Measurements from ENCODE around the gene TJP3.

TJP3 gene

GRCh38 chr19:3771000-3771905 lies 63.1 kb downstream of the TJP3 start:
- DNase-seq: no peak

- DNase-seq: no peak
Measured at GRCh38 chr19:3771906-3772455, 63.8 kb downstream of the TJP3 start, which contains the start of gene RAX2. TSS of gene RAX2 (minus strand) at chr19:3772228. CDS start at chr19:3771742, 486 bp downstream.

DNA sequence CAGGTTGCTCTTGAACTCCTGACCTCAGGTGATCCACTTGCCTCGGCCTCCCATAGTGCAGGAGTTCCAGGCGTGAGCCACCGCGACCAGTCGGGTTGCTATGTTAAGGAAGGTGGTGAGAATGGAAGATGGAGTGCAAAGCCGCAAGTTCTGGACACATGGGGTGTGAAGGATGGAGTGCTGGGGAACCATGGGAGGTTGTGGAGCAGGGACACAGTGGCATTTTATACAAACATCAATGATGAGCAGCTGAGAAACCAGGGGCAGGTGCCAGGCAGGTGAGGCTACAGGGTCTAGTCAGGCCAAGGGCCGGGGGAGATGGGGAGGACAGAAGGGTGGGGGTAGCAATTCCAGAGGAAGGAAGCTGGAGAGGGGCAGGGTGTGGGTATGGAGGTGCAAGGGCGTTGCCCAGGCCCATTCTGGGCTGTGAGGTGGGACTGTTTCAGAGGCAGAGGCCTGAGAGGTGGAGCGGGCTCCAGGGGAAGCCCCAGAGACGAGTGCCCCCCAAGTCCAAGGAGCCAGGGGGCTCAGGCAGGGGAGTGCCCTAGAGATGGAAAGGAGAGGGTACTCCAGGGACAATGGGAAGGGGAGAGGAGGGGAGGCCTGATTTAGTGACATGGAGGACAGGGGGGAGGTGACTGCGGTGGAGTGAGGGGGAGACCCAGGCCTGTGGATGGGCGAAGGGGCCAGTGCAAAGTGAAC lies 65.8 kb downstream of the TJP3 start:
- no peak for DNase-seq

DNA sequence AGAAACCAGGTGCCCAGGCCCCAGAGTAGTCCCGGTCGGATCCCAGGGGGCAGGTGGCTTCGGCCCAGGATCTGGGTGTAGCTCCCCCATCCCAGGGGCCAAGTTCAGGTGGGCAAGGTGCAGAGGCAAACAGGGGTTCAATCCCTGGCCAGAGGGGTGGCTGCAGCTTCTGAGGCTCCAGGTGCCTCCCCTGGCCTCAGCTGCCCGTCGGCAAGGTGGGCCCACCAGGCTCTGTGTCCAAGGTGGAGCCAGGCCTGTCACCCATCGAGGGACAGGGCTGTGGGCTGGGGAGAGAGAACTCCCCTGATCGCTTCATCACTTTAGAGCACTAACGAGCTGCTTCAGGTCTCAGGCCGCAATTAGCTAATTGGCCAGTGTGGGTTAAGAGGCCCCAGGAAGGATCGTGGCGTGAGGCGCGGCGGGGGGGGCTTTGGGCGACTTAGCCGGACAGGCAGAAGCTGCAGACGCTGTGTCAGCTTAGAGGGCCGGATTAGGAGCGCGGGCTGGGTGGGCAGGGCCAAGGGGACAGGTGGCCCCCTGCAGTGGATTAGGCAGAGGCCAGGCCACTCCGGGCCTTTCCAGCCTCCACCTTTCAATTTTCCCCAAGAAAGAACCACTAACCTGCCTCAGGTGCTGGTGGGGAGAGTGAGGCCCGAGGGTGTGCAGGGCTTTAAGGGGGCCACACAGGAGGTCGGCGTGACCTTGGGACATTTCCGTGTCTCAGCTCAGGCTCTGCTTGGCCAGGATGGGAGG lies 66.6 kb downstream of the TJP3 start:
- no peak for DNase-seq

GRCh38 chr19:3775374-3775711 lies 67.2 kb downstream of the TJP3 start:
- DNase-seq: no peak

- no peak for DNase-seq
Measured at GRCh38 chr19:3775831-3776230, 67.6 kb downstream of the TJP3 start.

- no peak for DNase-seq
Measured at GRCh38 chr19:3776479-3777040, 68.4 kb downstream of the TJP3 start.

- DNase-seq: no peak
Measured at GRCh38 chr19:3778104-3778867, 70.1 kb downstream of the TJP3 start.

- no peak for DNase-seq
Measured at GRCh38 chr19:3778899-3779723, 70.9 kb downstream of the TJP3 start.

- DNase-seq: no peak
Measured at GRCh38 chr19:3780786-3781304, 72.7 kb downstream of the TJP3 start.

GRCh38 chr19:3781603-3782002 lies 73.4 kb downstream of the TJP3 start:
- DNase-seq: no peak

- no peak for DNase-seq
Measured at GRCh38 chr19:3782330-3782729, 74.1 kb downstream of the TJP3 start.

DNA sequence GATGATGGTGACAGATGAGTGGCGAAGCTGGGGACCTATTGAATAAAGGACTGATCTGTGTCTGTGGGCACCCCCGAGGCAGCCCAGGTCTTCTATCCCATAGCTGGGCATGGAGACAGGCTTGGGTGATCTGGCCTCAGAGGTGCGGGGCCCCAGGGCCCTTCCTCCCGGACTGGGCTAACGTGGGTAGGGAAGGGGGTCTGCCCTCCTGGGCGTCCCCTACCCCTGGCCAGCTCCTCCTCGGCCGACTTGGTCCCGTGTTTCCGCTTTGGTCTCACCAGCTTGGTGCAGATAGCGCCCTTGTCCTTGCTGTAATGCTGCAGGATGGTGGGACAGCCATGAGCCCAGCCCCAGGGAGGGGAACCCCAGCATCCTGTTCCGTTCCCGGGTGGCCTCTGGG lies 74.7 kb downstream of the TJP3 start:
- DNase-seq: no peak

- DNase-seq: no peak
Measured at GRCh38 chr19:3783660-3784584, 75.7 kb downstream of the TJP3 start.

DNA sequence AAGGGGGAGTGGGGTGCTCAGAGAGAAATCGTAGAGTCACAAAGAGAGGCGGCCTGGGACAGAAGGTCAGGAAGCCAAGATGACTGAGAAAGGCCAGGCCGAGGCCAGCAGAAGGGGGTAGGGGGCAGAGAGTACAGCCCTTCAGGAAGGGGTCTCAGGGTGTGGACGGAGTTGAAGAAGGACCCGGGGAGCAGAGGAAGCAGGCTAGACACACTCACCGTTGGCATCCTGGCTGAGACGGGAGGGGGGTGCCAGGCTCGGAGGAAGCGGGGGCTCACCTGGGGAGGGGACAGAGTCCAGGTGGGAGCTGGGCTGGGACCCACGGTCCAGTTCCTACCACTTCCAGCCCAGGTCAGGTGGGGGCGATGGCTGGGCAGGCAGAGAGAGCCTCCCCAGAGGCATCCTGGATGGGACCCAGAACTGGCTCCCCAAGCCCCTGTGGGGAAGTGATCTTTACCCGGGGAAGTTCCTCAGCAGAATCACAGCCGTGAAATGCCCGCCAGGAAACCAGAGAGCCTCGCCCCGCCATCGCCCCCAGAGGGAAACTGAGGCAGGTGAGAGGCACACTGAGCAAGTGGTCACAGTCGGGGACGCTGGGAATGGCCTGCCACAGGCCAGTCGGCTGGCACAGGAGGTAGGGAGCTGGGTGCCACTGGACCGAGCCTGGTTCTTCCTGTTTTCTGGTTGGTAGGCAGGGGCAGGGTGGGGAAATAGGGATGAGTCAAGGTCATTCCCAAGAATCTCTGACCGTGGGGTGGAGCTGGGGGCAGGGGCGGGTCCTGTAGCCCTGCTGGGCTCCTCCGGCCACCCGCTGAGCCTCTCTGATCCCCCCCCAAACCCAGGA lies 76.6 kb downstream of the TJP3 start:
- no peak for DNase-seq

GRCh38 chr19:3785451-3785937 lies 77.3 kb downstream of the TJP3 start:
- no peak for DNase-seq

GRCh38 chr19:3785938-3786824 lies 78.0 kb downstream of the TJP3 start, which contains the start of gene MATK:
TSS of gene MATK (minus strand) at chr19:3786381. CDS start at chr19:3785135, 1,246 bp downstream.
- DNase-seq: no peak
